Amniotic epithelial cell (primary cell): ENCODE data around the gene DCDC2B.
A peak's percentile ranks its signal among the peaks of the same experiment; 100 is the strongest.

Experiments
- DNase-seq: peaks from one replicate; pipeline ENCODE4 v3.0.0-alpha.2; 2010; ENCODE audit warnings: low read depth

Gene DCDC2B

GRCh38 chr1:32223683-32224082 is 14.8 kb downstream of the DCDC2B start:
- no peak for DNase-seq

GRCh38 chr1:32224285-32224684 is 15.4 kb downstream of the DCDC2B start:
- DNase-seq: no peak

- no peak for DNase-seq
Measured at GRCh38 chr1:32228771-32229170, 19.9 kb downstream of the DCDC2B start.

- DNase-seq: no peak
Measured at GRCh38 chr1:32231843-32232432, 23.0 kb downstream of the DCDC2B start.

- no peak for DNase-seq
Measured at GRCh38 chr1:32232558-32233304, 23.8 kb downstream of the DCDC2B start.

GRCh38 chr1:32234792-32235191 is 25.9 kb downstream of the DCDC2B start:
- DNase-seq: no peak

- DNase-seq: no peak
Measured at GRCh38 chr1:32239337-32239736, 30.4 kb downstream of the DCDC2B start.

GRCh38 chr1:32239790-32240139 is 30.9 kb downstream of the DCDC2B start:
- DNase-seq: no peak

GRCh38 chr1:32240140-32240951 is 31.5 kb downstream of the DCDC2B start:
- DNase-seq: no peak

GRCh38 chr1:32241001-32241763 is 32.3 kb downstream of the DCDC2B start:
- no peak for DNase-seq

- no peak for DNase-seq
Measured at GRCh38 chr1:32242341-32242851, 33.5 kb downstream of the DCDC2B start.

- no peak for DNase-seq
Measured at GRCh38 chr1:32246888-32247273, 38.0 kb downstream of the DCDC2B start, which contains the start of gene FAM167B. TSS of gene FAM167B (plus strand) at chr1:32247222. CDS start at chr1:32247422, 200 bp downstream.

- no peak for DNase-seq
Measured at GRCh38 chr1:32247452-32247851, 38.6 kb downstream of the DCDC2B start.

GRCh38 chr1:32247983-32248889 is 39.3 kb downstream of the DCDC2B start:
- peak; percentile 55 for DNase-seq

- DNase-seq: peak; percentile 29
Measured at GRCh38 chr1:32249831-32250525, 41.1 kb downstream of the DCDC2B start.

- no peak for DNase-seq
Measured at GRCh38 chr1:32250893-32251716, 42.2 kb downstream of the DCDC2B start, which contains the start of gene LCK. TSS of gene LCK (plus strand) at chr1:32251265. CDS start at chr1:32274330, 23,065 bp downstream.

- no peak for DNase-seq
Measured at GRCh38 chr1:32255072-32256071, 46.5 kb downstream of the DCDC2B start.
